Measurements from ENCODE around the gene TOMM40L.

The TOMM40L gene

DNA sequence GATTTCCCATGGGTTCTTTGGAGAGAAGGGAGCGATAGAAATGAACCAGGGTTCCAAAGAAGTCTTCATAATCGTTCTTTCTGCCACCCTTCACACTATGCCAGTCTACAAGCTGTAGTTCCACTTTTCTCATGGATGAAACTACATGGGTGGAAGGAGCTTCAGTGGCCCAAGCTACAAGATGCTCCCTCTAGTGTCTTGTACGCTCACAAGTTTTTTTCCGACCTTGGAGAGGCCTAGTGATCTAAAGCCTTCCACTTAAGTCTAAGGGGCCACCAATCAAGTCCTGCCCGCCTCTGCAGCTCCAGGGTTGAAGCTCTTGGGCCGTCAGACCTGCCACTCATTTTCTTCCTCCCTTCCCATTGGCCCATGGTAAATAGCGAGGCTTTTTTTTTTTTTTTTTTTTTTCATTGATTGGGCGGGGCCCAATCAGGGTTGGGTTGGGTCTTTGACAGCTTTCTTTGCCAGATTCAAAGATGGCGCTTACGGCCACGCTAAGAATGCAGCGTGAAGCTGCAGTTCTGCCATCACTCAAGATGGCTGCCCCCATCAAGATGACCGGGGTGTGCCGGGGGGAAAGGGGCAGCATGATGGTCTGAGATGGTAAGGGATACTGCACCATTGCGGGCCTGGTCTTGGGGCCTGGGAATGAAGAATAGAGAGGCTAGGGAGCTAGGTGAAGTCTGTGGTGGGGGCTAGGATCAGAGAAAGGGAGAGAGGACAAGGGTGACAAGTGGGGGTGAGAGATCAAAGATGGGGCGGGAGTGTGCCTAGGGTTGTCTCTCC lies at the start of gene TOMM40L:
TSS of gene TOMM40L (plus strand) at position 527 of the 786 bp plus-strand sequence. CDS start 430 bp downstream, outside the sequence.
- DNase-seq (ENCODE audit: insufficient read length, low spot score) (peak; percentile 86), FAIRE-seq (peak; percentile 41)
- TF ChIP-seq POLR2A (IDR thresholded peaks at IDR 0.05; ENCODE audit: low read depth, low read length): peak; percentile 53

- TF ChIP-seq POLR2A (IDR thresholded peaks at IDR 0.05; ENCODE audit: low read depth, low read length): no peak
- no peak for FAIRE-seq
- no peak for DNase-seq (ENCODE audit: insufficient read length, low spot score)
These were observed 49.3 kb upstream of the TOMM40L start for GRCh38 chr1:161176468-161177111.

- FAIRE-seq (no peak), DNase-seq (ENCODE audit: insufficient read length, low spot score) (peak; percentile 88)
- peak; percentile 98 for TF ChIP-seq POLR2A (IDR thresholded peaks at IDR 0.05; ENCODE audit: low read depth, low read length)
These were observed 48.5 kb upstream of the TOMM40L start, which contains the start of gene B4GALT3 for GRCh38 chr1:161177112-161177935. B4GALT3 (minus strand) TSS chr1:161177507; CDS start chr1:161176060, 1,447 bp downstream.

DNA sequence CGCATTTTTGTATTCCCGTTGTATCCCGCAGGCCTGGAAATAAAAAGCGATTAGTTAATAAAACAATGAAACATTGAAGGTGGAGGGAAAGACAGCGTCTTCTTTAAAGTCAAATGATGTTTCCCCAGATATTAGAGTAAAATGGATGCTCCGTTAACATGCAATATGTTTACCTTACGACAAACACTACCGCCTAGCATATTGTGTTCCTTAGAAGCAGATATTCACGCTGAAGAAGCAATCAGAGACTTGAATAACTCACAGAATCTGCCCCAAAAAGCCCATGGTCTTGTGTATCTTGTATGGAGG lies 48.0 kb upstream of the TOMM40L start:
- no peak for TF ChIP-seq POLR2A (IDR thresholded peaks at IDR 0.05; ENCODE audit: low read depth, low read length)
- DNase-seq (ENCODE audit: insufficient read length, low spot score) (no peak), FAIRE-seq (no peak)

GRCh38 chr1:161179698-161180097 lies 46.2 kb upstream of the TOMM40L start:
- FAIRE-seq (no peak), DNase-seq (ENCODE audit: insufficient read length, low spot score) (no peak)
- TF ChIP-seq POLR2A (IDR thresholded peaks at IDR 0.05; ENCODE audit: low read depth, low read length): no peak

GRCh38 chr1:161180639-161181038 lies 45.2 kb upstream of the TOMM40L start:
- no peak for FAIRE-seq
- no peak for DNase-seq (ENCODE audit: insufficient read length, low spot score)
- TF ChIP-seq POLR2A (IDR thresholded peaks at IDR 0.05; ENCODE audit: low read depth, low read length): no peak

GRCh38 chr1:161182214-161182613 lies 43.6 kb upstream of the TOMM40L start:
- no peak for TF ChIP-seq POLR2A (IDR thresholded peaks at IDR 0.05; ENCODE audit: low read depth, low read length)
- FAIRE-seq (no peak), DNase-seq (ENCODE audit: insufficient read length, low spot score) (peak; percentile 44)

DNA sequence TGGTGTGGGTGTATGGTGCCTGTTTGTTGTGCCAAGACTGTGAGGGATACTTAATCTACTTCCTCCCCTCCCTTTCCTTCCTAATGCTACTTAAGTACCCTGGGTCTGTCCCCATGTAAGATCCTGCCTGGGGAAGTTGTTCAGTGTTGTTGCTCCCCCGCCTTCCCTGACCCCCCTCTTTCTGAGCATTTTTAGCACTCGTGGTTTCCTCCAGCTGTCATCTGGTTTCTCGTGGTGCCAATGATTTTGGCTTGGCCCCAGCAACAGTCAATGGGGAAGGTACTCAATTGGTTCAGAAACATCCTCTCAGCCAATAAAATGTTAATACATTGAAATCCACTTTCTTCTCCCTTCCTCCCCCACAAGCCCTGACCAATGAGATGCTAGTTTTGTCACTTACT lies 40.6 kb upstream of the TOMM40L start:
- DNase-seq (ENCODE audit: insufficient read length, low spot score) (peak; percentile 38), FAIRE-seq (no peak)
- no peak for TF ChIP-seq POLR2A (IDR thresholded peaks at IDR 0.05; ENCODE audit: low read depth, low read length)

- no peak for DNase-seq (ENCODE audit: insufficient read length, low spot score)
- TF ChIP-seq POLR2A (IDR thresholded peaks at IDR 0.05; ENCODE audit: low read depth, low read length): no peak
- no peak for FAIRE-seq
These were observed 40.0 kb upstream of the TOMM40L start for GRCh38 chr1:161185732-161186311.

DNA sequence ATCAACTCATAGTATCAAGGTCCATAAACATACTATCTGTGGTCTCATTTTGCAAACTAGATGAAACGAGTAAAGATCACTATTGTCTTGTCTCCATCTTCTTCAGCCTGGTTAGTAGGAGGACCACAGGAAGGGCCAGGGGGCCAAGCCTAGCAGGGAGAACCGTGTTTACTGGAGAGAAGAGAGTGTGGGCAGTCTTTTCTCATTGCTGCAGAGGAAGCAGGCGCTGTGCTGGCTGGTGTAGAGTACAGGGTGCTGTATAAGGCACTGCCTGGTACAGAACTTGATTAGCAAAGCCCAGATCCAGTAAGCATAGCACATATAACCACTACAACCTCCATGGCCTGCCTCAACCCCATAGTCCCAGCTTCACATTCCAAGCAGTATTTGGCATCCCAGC lies 38.5 kb upstream of the TOMM40L start:
- no peak for TF ChIP-seq POLR2A (IDR thresholded peaks at IDR 0.05; ENCODE audit: low read depth, low read length)

GRCh38 chr1:161188381-161188780 lies 37.5 kb upstream of the TOMM40L start:
- DNase-seq (ENCODE audit: insufficient read length, low spot score) (no peak), FAIRE-seq (no peak)
- no peak for TF ChIP-seq POLR2A (IDR thresholded peaks at IDR 0.05; ENCODE audit: low read depth, low read length)

More for the DNA sequence above, 38.5 kb upstream of the TOMM40L start:
- FAIRE-seq (no peak), DNase-seq (ENCODE audit: insufficient read length, low spot score) (no peak)

DNA sequence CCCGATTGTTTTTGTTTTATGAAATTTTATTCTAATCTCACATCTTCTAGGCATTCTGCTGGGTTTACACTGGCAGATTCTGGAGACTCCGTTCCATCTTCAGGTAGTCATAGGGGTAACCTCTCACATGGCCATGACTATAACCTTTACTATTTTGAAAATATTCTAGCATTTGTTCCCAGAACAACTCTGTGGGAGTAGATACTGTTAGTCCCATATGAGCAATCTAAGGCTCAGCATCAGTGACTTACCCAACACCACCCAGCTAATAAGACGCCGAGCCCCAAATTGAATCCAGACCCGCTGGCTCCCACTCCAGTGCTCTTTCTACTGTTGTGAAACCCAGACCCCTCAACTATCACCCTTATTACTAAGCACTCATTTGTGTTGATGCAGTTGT lies 36.8 kb upstream of the TOMM40L start:
- no peak for DNase-seq (ENCODE audit: insufficient read length, low spot score)
- FAIRE-seq: no peak
- TF ChIP-seq POLR2A (IDR thresholded peaks at IDR 0.05; ENCODE audit: low read depth, low read length): no peak

- no peak for DNase-seq (ENCODE audit: insufficient read length, low spot score)
- no peak for FAIRE-seq
- no peak for TF ChIP-seq POLR2A (IDR thresholded peaks at IDR 0.05; ENCODE audit: low read depth, low read length)
These were observed 34.8 kb upstream of the TOMM40L start for GRCh38 chr1:161190962-161191521.
